HG03520 (cell line): ENCODE results near the gene SPA17.

ENCODE experiments used
- ATAC-seq: cut with Tn5 transposase; IDR thresholded peaks from one replicate; pipeline ENCODE4 v1.9.1; 2021; ENCODE audit warnings: mild to moderate bottlenecking, moderate library complexity; ENCODE audit not compliant: unreplicated experiment

Gene SPA17

DNA sequence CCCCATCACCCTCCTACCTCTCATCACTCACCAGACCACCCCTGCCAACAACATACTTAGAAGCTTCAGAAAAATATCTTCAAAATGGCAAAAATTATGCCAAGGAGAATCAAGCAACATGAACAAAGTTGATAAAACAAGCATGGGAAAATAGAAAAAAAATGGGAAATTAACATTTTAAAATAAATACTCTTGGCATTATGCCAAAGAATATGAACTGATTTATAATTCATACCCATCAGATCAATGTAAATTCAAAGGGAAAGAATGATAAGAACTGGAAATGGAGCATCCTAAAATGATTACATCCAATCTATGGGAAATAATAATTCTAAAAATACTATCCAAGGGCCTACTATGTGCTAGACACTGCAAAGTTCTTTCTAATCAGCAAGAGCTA is 12.2 kb upstream of the SPA17 start:
- no peak for ATAC-seq

GRCh38 chr11:124662106-124662505 is 11.6 kb upstream of the SPA17 start:
- no peak for ATAC-seq

DNA sequence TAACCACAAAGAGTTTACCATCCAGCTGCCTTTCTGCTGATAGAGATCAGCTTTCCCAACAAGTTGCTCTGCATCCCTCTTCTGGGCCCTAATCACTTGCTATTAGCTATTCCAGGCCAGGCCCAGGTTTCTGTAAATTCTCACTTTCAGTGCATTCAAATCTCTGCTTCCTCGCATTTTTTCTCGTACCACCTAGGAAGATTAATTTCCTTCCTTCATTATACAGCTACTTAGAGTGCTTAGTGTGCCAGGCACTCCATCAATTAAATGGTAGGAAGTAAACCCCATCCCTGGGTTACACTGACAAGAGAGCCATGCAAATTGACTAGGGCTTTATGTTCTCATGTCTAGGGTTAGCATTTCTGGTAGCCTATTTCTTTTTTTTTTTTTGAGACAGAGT is 9.8 kb upstream of the SPA17 start:
- ATAC-seq = no peak

DNA sequence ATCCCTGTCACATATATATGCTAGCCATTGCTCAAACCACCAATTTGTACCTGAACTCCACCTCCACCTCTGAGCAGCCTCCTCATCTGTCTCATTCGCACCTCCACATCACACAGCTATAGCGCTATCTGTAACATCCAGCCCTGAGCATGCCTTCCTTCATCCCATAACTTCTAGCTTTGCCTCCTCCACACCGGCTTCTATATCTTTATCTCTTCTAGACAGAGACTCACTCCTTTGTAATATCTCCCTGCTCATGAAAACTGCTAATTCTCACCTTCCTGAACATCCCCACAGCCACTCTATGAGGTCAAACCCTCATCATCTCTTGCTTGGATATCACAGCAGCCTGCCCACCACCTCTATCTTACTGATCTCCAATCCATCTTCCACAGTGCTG is 6.1 kb upstream of the SPA17 start:
- no peak for ATAC-seq

DNA sequence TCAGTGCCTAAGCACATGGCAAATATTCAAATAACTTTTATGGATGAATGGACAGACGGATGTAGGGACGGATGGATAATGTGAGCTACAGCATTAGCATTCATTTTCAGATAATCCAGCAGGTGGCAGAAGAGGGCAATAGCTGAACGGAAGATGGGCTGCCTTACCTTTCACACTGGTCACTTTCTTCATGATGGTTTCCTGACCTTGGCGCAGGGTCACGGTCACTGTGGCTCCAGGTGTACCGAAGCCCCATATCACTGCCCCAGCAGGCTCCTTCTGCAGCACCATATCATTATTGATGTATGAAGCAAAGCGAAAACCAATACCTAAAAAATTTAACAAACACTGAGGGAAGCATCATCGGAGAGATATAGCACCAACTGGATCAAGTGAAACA is 4.5 kb upstream of the SPA17 start:
- ATAC-seq = no peak

DNA sequence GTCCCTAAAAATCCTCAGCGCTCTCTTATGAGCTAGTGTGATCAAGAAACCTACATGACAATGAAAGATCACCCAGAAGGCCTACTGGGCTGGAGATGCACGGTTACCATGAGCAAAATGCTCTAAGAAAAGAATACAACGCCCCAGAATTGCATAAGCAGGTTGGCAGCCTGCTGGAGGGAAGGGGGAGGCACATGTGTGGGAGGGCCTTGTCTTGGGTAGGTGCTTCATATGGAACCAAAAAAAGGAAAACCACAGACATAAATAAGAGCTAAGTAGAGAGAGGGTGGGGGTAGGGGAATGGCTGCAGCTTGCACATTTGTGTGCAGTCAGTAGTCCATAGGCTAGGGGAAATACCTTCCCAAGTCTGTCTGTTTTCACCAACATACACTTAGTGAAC is 3.0 kb upstream of the SPA17 start:
- no peak for ATAC-seq

GRCh38 chr11:124672536-124673215 is 1.0 kb upstream of the SPA17 start:
- ATAC-seq = no peak

- ATAC-seq = no peak
Measured at GRCh38 chr11:124674168-124674517, 439 bp downstream of the SPA17 start.

GRCh38 chr11:124674571-124674970 is 867 bp downstream of the SPA17 start:
- no peak for ATAC-seq

DNA sequence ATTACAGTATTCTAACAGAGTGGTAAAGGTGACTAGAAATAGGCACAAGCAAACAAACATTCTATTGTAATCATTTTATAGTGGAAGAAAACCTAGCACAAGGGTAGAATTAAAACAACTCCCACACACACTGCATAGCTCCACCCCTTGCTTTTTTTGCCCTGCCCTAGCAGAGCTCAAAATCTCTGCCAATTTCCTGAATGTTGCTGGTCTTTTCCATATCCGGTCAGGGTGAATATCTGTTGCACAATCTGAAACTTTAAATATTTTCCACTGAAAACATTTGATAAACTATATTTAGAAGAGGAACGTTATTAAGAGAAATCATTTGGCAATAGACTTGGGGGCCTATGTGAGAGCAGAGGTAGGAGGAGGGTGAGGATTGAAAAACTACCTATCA is 2.7 kb downstream of the SPA17 start:
- no peak for ATAC-seq

DNA sequence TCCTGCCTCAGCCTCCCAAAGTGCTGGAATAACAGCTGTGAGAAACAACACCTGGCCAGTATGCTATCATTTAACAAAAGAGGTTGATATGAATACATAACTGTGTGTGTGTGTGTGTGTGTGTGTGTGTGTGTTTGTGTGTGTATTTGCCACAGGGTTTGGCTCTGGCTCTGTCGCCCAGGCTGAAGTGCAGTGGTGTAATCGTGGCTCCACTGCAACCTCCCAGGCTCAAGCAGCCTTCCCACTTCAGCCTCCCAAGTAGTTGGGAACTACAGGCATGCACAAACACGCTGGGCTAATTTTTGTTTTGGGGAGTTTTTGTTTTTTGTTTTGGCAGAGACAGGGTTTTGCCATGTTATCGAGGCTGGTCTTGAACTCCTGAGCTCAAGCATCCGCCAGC is 4.7 kb downstream of the SPA17 start:
- no peak for ATAC-seq

- ATAC-seq = no peak
Measured at GRCh38 chr11:124681421-124681820, 7.7 kb downstream of the SPA17 start.

DNA sequence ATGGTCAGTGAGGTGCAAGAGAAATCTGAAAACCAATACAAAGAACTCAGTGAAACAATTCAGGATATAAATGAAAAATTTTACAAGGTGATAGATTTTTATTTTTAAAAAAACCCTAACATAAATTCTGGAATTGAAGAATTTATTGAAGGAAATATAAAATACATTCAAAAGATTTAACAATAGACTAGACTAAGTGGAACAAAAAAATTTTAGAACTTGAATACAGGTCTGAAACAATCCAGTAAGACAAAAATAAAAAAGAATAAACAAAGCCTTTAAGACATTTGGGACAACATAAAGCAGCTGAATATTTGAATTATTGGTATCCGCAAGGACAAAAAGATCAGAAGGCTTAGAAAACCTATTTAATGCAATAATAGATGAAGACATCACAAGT is 8.7 kb downstream of the SPA17 start:
- ATAC-seq = no peak

DNA sequence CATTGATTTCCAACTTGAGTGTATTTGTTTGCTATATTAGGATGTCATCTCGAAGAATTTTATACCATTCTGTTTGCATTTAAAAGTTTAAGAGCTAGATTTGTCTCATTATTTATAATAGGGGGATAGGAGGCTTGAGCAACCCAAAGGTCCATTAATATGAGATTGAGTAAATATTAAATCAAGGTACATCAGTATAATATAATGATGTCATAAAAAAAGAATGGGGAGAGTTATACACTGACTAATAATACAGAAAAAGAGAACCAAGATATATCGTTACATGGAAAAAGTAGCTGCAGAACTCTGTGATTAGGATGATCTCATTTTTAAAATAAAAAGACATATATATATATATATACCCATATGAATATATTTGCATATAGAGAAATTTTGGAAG is 19.4 kb downstream of the SPA17 start:
- ATAC-seq = no peak

DNA sequence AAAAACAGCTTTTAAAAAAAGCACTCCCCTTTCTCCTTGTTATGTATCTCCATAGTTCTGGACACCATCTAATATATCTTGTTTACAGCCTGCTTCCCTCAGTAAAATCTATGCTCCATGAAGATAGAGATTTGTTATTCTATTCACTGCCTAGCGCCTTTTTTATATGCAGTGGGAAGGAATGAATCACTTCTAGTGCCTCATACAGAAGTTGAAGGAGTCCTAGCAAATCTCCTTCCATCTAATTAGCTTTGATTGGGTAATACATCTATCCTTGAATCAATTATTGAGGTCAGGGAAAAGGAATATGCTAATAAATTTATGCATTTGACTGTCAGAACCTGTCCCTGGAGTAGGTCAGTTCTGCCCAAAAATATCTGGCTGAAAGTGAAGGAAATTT is 25.8 kb downstream of the SPA17 start:
- no peak for ATAC-seq

- no peak for ATAC-seq
Measured at GRCh38 chr11:124700028-124700427, 26.3 kb downstream of the SPA17 start.

- no peak for ATAC-seq
Measured at GRCh38 chr11:124707829-124708228, 34.1 kb downstream of the SPA17 start.

DNA sequence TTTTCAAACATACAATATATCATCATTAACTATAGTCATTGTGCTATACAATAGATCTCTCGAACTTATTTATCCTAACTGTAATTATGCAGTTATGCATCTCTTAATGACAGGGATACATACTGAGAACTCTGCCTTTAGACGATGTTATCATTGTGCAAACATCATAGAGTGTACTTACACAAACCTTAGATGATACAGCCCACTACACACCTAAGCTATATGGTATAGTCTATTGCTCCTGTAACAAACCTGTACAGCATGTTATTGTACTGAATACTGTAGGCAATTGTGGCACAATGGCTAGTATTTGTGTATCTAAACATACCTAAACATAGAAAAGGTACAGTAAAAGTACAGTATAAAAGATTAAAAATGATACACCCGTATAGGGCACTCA is 38.7 kb downstream of the SPA17 start:
- ATAC-seq = no peak

- no peak for ATAC-seq
Measured at GRCh38 chr11:124716591-124716990, 42.9 kb downstream of the SPA17 start.

DNA sequence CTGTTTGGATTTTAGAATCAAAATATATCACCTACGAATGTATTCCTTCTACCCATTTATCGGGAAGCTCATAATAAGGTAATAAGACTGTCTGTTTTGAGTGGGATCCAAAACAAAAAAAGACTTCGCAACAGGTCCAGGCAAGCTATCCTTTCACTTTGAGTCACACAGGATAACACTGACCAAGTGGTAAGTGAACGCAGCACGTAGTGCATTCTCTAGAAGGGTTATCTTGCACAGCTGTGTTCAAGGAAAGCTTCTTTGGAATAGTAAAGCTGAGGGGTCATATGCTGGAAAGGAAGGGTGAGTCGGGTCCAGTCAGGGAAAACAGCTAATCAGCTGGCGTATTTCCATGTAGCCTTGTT is 43.7 kb downstream of the SPA17 start:
- no peak for ATAC-seq

DNA sequence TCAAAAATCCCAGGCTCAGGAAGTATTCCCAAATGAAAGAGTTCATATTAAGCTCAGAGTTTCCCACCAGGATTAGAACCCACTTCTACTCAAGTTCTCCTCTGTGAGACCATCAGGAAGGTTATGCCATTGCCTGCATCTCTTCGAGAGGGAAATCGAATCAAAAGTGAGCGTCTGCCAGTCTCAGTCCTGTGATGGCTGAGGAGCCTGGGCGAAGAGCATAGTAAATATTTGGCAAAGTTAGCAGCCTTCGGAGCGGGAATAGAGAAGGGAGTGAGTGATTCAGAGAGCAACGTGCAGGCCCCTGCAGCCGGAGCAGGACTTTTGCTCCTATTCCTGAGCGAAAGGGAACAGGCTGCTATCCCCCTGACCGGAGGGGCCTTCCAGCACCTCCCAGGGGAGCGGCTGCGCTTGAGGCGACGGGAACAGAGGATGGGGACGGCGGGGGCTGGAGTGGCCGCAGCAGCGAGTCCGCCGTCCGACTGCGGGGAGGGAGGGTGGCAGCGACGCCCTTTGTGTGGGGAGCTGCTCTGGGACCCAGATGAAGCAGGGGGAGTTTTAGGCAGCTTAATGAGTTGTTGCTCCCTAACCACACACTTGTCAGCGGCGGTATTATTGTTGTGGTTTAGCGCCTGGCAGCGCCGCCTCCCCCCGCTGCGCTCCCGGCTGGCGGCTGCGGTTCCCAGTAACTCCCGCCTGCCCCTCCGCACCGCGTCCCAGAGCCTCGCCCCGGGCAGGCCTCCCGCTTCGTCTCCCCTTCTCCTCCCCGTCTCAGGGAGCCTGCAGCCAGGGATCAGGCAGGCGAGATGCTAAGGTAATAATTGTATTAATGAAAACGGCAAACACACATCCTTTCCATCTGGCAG is 44.3 kb downstream of the SPA17 start:
- ATAC-seq = no peak

DNA sequence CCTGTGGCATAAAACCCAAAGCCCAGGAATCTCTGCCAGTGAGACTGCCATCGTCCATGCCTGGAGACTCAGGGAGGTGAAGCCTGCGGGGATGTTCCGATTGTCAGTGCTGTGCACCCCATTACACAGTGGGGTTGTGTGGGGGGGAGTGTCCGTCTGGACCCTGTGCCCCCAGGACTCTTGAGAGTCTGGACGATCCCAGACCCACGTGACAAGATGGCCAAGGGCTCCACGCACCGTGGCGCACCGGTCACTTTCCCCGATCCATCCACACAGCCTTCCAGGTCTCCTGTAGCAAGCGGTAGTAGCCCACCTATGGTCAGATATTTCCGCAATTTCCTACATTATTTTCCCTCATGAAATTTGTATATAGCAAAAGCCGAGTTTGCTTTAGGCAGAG is 45.1 kb downstream of the SPA17 start:
- no peak for ATAC-seq

- ATAC-seq = no peak
Measured at GRCh38 chr11:124719534-124719933, 45.8 kb downstream of the SPA17 start.
